Mucosa of rectum (tissue), 2 donors: ENCODE measurements around the gene MAN1B1.

ENCODE experiments used
- H3K27ac ChIP-seq, 2 donors: one replicate each; pipeline ENCODE4 v1.7.0; 2013; ENCODE audit warnings: inconsistent platforms in 2 of 2, low read depth in 2 of 2, low read length in 2 of 2
- H3K27me3 ChIP-seq, 2 donors: one replicate each; pipeline ENCODE4 v1.7.0; 2013; ENCODE audit warnings: low read length in 2 of 2; ENCODE audit not compliant: control insufficient read depth in 2 of 2, insufficient read depth in 2 of 2
- H3K36me3 ChIP-seq, 2 donors: one replicate each; pipeline ENCODE4 v1.7.0; 2013; ENCODE audit warnings: low read length in 2 of 2; ENCODE audit not compliant: control insufficient read depth in 2 of 2, insufficient read depth in 2 of 2
- H3K4me1 ChIP-seq, 2 donors: one replicate each; pipeline ENCODE4 v1.7.0; 2013; ENCODE audit warnings: low read length in 2 of 2, mild to moderate bottlenecking in 1 of 2; ENCODE audit not compliant: control insufficient read depth in 2 of 2, insufficient read depth in 2 of 2
- H3K4me3 ChIP-seq, 2 donors: one replicate each; pipeline ENCODE4 v1.7.0; 2013; ENCODE audit warnings: low read length in 2 of 2
- H3K9ac ChIP-seq, 2 donors: one replicate each; pipeline ENCODE4 v1.7.0; 2013; ENCODE audit warnings: low read length in 2 of 2, low read depth in 1 of 2, mild to moderate bottlenecking in 1 of 2
- H3K9me3 ChIP-seq, 2 donors: one replicate each; pipeline ENCODE4 v1.7.0; 2013; ENCODE audit warnings: low read length in 2 of 2; ENCODE audit not compliant: control insufficient read depth in 2 of 2
- donor health status: healthy.
- donor health status: Normal muscosa, but diverticular disease.

MAN1B1 gene

DNA sequence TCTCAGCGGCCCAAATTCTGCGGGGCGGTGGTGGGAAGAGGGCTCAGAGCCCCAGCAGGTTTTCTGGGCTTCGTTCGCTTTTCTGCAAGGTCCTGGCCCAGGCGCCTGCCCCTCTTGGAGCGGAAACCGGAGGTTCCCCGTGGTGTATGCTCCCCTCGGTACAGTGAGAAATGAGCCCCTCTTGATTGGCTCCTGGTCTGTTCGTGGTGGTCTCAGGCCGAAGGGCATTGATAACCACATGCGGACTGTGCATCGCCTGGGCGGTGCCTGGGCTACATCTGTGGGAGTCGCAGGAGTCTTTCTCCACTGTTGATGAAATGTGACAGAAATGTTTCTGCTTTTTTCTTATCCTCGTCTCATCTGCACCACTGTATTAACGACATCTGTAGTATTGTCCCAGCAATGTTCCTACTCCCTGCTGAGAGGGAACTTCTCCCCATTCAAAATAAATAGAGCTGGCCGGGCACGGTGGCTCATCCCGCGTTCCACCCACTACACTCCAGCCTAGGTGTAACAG is 682 bp downstream of the MAN1B1 start:
- H3K36me3 ChIP-seq = peaks cover 3 to 11% of the 10 kb centered on the region in 2 donors
- H3K27ac ChIP-seq = peak overlapping the region; percentile 94 to 95
- peak overlapping the region; percentile 68 to 88 for H3K9ac ChIP-seq
- peak overlapping the region; percentile 77 to 85 for H3K4me3 ChIP-seq
- H3K9me3 ChIP-seq = no peaks in the 10 kb centered on the region
- no peaks in the 10 kb centered on the region for H3K27me3 ChIP-seq
- H3K4me1 ChIP-seq = peaks cover 17 to 19% of the 10 kb centered on the region in 2 donors

- H3K9ac ChIP-seq = no peak overlapping the region
- H3K9me3 ChIP-seq = no peaks in the 10 kb centered on the region
- peaks cover 3 to 12% of the 10 kb centered on the region in 2 donors for H3K36me3 ChIP-seq
- peaks cover 17 to 19% of the 10 kb centered on the region in 2 donors for H3K4me1 ChIP-seq
- H3K4me3 ChIP-seq = peak overlapping the region in 1 of 2 donors; percentile 85
- H3K27ac ChIP-seq = no peak overlapping the region
- H3K27me3 ChIP-seq = no peaks in the 10 kb centered on the region
These were observed 1.3 kb downstream of the MAN1B1 start for GRCh38 chr9:137088121-137088520.

- Histone ChIP-seq H3K36me3 (peaks cover 3 to 9% of the 10 kb centered on the region in 2 donors), H3K27me3 (no peaks in the 10 kb centered on the region), H3K4me1 (peaks cover 17 to 19% of the 10 kb centered on the region in 2 donors), H3K4me3 (no peak overlapping the region), H3K9me3 (no peaks in the 10 kb centered on the region), H3K27ac (no peak overlapping the region), H3K9ac (no peak overlapping the region)
These were observed 2.6 kb downstream of the MAN1B1 start for GRCh38 chr9:137089232-137089947.

DNA sequence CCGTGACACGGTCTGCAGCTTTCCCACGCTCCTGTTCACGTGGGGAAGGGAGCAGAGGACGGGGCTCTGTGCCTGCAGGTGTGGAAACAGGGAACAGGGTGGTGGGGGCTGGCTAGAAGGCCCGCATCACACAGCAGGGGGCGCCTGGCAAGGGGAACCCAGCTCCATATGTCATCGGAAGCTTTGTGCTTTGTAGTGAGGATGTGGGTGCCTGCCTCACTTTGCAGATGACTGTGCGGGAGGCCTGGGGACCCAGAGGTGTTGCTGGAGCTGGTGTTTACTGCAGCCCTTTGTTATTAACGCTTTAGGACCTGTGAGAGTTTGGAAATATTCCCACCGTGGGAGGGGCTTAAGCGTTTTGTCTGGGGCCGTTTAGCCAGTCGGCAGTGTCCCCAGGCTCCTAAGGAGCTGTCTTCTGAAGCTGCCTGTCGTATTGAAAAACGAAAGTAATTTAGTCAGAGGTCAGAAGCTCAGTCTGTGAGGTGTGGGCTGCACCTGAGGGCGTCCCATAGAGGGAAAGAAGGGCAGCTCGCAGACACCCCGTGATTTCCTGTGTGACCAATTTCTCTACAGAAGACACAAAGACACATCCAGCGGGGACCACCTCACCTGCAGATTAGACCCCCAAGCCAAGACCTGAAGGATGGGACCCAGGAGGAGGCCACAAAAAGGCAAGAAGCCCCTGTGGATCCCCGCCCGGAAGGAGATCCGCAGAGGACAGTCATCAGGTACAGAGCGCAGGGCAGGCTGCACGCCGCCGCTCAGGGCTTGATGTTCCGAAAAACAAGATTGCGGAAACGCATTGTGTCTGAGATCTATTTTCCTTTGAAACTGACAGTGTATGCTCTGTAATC is 9.1 kb downstream of the MAN1B1 start:
- peaks cover 28 to 47% of the 10 kb centered on the region in 2 donors for H3K36me3 ChIP-seq
- no peaks in the 10 kb centered on the region for H3K9me3 ChIP-seq
- H3K4me3 ChIP-seq = peak overlapping the region in 1 of 2 donors; percentile 48
- H3K27me3 ChIP-seq = no peaks in the 10 kb centered on the region
- peak overlapping the region in 1 of 2 donors; percentile 32 for H3K9ac ChIP-seq
- no peaks in the 10 kb centered on the region for H3K4me1 ChIP-seq
- peak overlapping the region; percentile 1 to 65 for H3K27ac ChIP-seq

GRCh38 chr9:137096785-137097546 is 10.2 kb downstream of the MAN1B1 start:
- Histone ChIP-seq H3K9ac (no peak overlapping the region), H3K4me1 (no peaks in the 10 kb centered on the region), H3K36me3 (peaks cover 38 to 55% of the 10 kb centered on the region in 2 donors), H3K27me3 (no peaks in the 10 kb centered on the region), H3K27ac (peak overlapping the region in 1 of 2 donors; percentile 65), H3K9me3 (no peaks in the 10 kb centered on the region), H3K4me3 (no peak overlapping the region)

DNA sequence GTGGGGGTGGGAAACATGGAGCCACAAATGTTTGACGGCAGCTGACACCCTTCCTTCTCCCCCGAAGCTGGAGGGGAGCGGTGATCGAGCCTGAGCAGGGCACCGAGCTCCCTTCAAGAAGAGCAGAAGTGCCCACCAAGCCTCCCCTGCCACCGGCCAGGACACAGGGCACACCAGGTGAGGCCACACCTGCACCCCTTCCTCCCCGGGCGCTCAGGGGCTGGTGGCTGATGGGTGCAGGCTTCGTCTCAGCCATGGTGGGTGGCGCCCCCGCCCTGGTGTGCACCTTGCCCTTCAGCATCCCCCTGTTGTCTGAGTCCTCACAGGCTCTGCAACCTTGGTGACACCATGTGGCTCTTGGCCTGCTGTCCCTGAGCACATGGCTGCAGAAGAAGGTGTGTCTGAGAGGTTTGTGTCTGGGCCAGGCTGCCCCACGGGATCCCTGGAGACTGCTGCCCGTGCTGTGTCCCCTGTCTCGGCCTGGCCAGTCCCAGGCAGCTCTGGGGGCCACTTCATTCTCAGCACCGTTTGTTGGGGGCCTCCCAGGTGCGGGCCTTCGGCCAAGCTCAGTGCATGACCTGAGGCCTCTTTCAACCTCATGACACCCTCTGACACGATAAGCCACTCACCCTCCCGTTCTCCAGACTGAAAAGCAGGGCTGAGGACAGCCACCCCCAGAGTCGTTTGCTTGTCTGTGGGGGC is 11.1 kb downstream of the MAN1B1 start:
- Histone ChIP-seq H3K36me3 (peaks cover 48 to 60% of the 10 kb centered on the region in 2 donors), H3K4me1 (no peaks in the 10 kb centered on the region), H3K27me3 (no peaks in the 10 kb centered on the region), H3K4me3 (no peak overlapping the region), H3K9ac (no peak overlapping the region), H3K27ac (no peak overlapping the region), H3K9me3 (no peaks in the 10 kb centered on the region)

- H3K9me3 ChIP-seq = no peaks in the 10 kb centered on the region
- no peaks in the 10 kb centered on the region for H3K27me3 ChIP-seq
- no peak overlapping the region for H3K9ac ChIP-seq
- peaks cover 59 to 72% of the 10 kb centered on the region in 2 donors for H3K36me3 ChIP-seq
- no peak overlapping the region for H3K4me3 ChIP-seq
- H3K4me1 ChIP-seq = no peaks in the 10 kb centered on the region
- H3K27ac ChIP-seq = no peak overlapping the region
These were observed 12.4 kb downstream of the MAN1B1 start for GRCh38 chr9:137099231-137099630.

- no peaks in the 10 kb centered on the region for H3K9me3 ChIP-seq
- H3K27me3 ChIP-seq = no peaks in the 10 kb centered on the region
- H3K36me3 ChIP-seq = peaks cover 66 to 72% of the 10 kb centered on the region in 2 donors
- no peak overlapping the region for H3K9ac ChIP-seq
- no peaks in the 10 kb centered on the region for H3K4me1 ChIP-seq
- H3K4me3 ChIP-seq = no peak overlapping the region
- H3K27ac ChIP-seq = no peak overlapping the region
These were observed 16.6 kb downstream of the MAN1B1 start for GRCh38 chr9:137103206-137103999.
